ENCODE measurements around the gene PHF3. TPM values are rescaled to one million over a fixed set of nuclear protein-coding genes. Genes with fewer than 3 reads are reported as not detected.

PHF3 gene
- total RNA-seq, 2 donors from 2014 or later = 68.2 to 72.5 TPM

- DNase-seq = no peak
- no peak overlapping the region for H3K9ac ChIP-seq (ENCODE audit: extremely low read depth, low read length, poor library complexity, severe bottlenecking)
- H3K27me3 Mint-ChIP-seq (ENCODE audit: insufficient read depth) = peaks cover 3% of the 10 kb centered on the region
- no peaks in the 10 kb centered on the region for H3K36me3 ChIP-seq (ENCODE audit: control insufficient read depth, insufficient read depth, low read length)
- H3K27ac ChIP-seq (ENCODE audit: low read depth, low read length) = no peak overlapping the region
- no peaks in the 10 kb centered on the region for H3K36me3 Mint-ChIP-seq (ENCODE audit: low read depth)
- H3K4me3 Mint-ChIP-seq = no peak overlapping the region
- peaks cover 4% of the 10 kb centered on the region for H3K9me3 Mint-ChIP-seq
- no peak for TF ChIP-seq CTCF (conservative IDR thresholded peaks at IDR 0.05)
- H3K9me3 ChIP-seq (ENCODE audit: control insufficient read depth, low read length) = no peaks in the 10 kb centered on the region
- no peaks in the 10 kb centered on the region for H3K27me3 ChIP-seq (ENCODE audit: control insufficient read depth, insufficient read depth, low read length, poor library complexity, severe bottlenecking)
- WGBS, 2 experiments (ENCODE audit: insufficient coverage in 1 of 2, insufficient read length in 1 of 2) = 90% methylated on average over 1 of the region's 1 CpG; no CpG with 5 or more reads in 1 of the 2 experiments
- no peaks in the 10 kb centered on the region for H3K4me1 ChIP-seq (ENCODE audit: control insufficient read depth, insufficient read depth, low read length)
- H3K27ac Mint-ChIP-seq = no peak overlapping the region
- H3K4me1 Mint-ChIP-seq = no peaks in the 10 kb centered on the region
- H3K4me3 ChIP-seq (ENCODE audit: low read length) = no peak overlapping the region
These were observed 103.6 kb downstream of the PHF3 start for GRCh38 chr6:63739094-63739687.

GRCh38 chr6:63740709-63741108 is 105.1 kb downstream of the PHF3 start:
- no peaks in the 10 kb centered on the region for H3K9me3 ChIP-seq (ENCODE audit: control insufficient read depth, low read length)
- H3K4me3 Mint-ChIP-seq = no peak overlapping the region
- 79 to 98% methylated on average over 2 of the region's 2 CpGs for WGBS, 2 experiments (ENCODE audit: insufficient coverage in 1 of 2, insufficient read length in 1 of 2)

GRCh38 chr6:63742060-63742459 is 106.5 kb downstream of the PHF3 start:
- Histone ChIP-seq H3K9me3 (ENCODE audit: control insufficient read depth, low read length) (no peaks in the 10 kb centered on the region), H3K36me3 (ENCODE audit: control insufficient read depth, insufficient read depth, low read length) (no peaks in the 10 kb centered on the region), H3K9ac (ENCODE audit: extremely low read depth, low read length, poor library complexity, severe bottlenecking) (no peak overlapping the region), H3K27me3 (ENCODE audit: control insufficient read depth, insufficient read depth, low read length, poor library complexity, severe bottlenecking) (no peaks in the 10 kb centered on the region), H3K27ac (ENCODE audit: low read depth, low read length) (no peak overlapping the region), H3K4me3 (ENCODE audit: low read length) (no peak overlapping the region), H3K4me1 (ENCODE audit: control insufficient read depth, insufficient read depth, low read length) (no peaks in the 10 kb centered on the region)
- H3K27me3 Mint-ChIP-seq (ENCODE audit: insufficient read depth) = peaks cover 3% of the 10 kb centered on the region
- no peak for TF ChIP-seq CTCF (conservative IDR thresholded peaks at IDR 0.05)
- no peak overlapping the region for H3K4me3 Mint-ChIP-seq
- no peak for DNase-seq
- H3K4me1 Mint-ChIP-seq = no peaks in the 10 kb centered on the region
- H3K9me3 Mint-ChIP-seq = peaks cover 4% of the 10 kb centered on the region
- no peak overlapping the region for H3K27ac Mint-ChIP-seq
- no peaks in the 10 kb centered on the region for H3K36me3 Mint-ChIP-seq (ENCODE audit: low read depth)

More at GRCh38 chr6:63740709-63741108, 105.1 kb downstream of the PHF3 start:
- peaks cover 4% of the 10 kb centered on the region for H3K9me3 Mint-ChIP-seq
- H3K4me1 Mint-ChIP-seq = no peaks in the 10 kb centered on the region
- no peaks in the 10 kb centered on the region for H3K36me3 Mint-ChIP-seq (ENCODE audit: low read depth)
- H3K9ac ChIP-seq (ENCODE audit: extremely low read depth, low read length, poor library complexity, severe bottlenecking) = no peak overlapping the region
- no peak for TF ChIP-seq CTCF (conservative IDR thresholded peaks at IDR 0.05)
- no peaks in the 10 kb centered on the region for H3K4me1 ChIP-seq (ENCODE audit: control insufficient read depth, insufficient read depth, low read length)
- no peak overlapping the region for H3K4me3 ChIP-seq (ENCODE audit: low read length)
- H3K27ac ChIP-seq (ENCODE audit: low read depth, low read length) = no peak overlapping the region
- H3K27me3 Mint-ChIP-seq (ENCODE audit: insufficient read depth) = peaks cover 3% of the 10 kb centered on the region
- DNase-seq = no peak
- H3K36me3 ChIP-seq (ENCODE audit: control insufficient read depth, insufficient read depth, low read length) = no peaks in the 10 kb centered on the region
- H3K27ac Mint-ChIP-seq = no peak overlapping the region
- no peaks in the 10 kb centered on the region for H3K27me3 ChIP-seq (ENCODE audit: control insufficient read depth, insufficient read depth, low read length, poor library complexity, severe bottlenecking)
